Measurements from ENCODE around the gene SHMT1.

SHMT1 gene

GRCh38 chr17:18285296-18285695 is 78.1 kb downstream of the SHMT1 start:
- no peak for DNase-seq (ENCODE audit: low read depth, low spot score)

- no peak for DNase-seq (ENCODE audit: low read depth, low spot score)
These were observed 81.6 kb downstream of the SHMT1 start for GRCh38 chr17:18281788-18282187.

- DNase-seq (ENCODE audit: low read depth, low spot score) = no peak
These were observed 82.5 kb downstream of the SHMT1 start for GRCh38 chr17:18280766-18281371.

- DNase-seq (ENCODE audit: low read depth, low spot score) = no peak
These were observed 83.1 kb downstream of the SHMT1 start for GRCh38 chr17:18280249-18280648.

GRCh38 chr17:18278867-18279266 is 84.5 kb downstream of the SHMT1 start:
- no peak for DNase-seq (ENCODE audit: low read depth, low spot score)

All from activated CD4-positive, CD25-positive, alpha-beta regulatory T cell treated with anti-CD3 and anti-CD28 coated beads, Interleukin-2, amount 50 U/mL, for 16 hours (primary cell).